Measurements from ENCODE around the gene HS1BP3.

Gene HS1BP3

DNA sequence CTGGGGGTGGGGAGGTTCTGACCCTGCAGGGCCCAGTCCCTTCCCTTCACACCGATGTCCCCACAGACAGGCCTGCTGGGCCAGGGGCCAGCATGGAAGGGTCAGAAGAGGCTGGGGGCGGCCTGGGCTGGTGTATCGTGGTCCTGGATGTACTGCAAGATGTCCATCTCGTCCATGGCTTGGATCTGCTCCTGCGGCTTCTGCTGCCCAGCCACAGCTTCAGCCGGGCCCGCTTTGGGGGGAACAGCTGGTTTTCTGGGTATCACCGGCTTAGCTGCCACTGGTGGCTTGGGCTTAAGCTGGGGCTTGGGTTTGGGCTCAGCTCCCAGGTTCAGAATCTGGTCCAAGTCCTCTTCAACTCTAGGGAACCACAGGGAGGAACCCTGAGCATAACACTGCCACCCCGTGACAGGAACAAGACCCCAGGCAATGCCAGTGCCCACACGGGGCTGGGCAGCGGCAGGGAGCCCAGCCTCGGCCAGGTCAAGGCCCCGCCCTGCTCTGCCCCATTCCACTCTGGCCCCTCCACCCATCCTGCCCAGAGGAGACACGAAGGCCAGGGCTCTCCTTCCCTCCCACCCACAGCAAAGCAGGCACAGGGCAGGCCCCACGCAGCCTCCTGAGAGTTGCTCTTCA, 31.9 kb downstream of the HS1BP3 start:
- DNase-seq (ENCODE audit: low read depth in 2 of 2), result no peak

DNA sequence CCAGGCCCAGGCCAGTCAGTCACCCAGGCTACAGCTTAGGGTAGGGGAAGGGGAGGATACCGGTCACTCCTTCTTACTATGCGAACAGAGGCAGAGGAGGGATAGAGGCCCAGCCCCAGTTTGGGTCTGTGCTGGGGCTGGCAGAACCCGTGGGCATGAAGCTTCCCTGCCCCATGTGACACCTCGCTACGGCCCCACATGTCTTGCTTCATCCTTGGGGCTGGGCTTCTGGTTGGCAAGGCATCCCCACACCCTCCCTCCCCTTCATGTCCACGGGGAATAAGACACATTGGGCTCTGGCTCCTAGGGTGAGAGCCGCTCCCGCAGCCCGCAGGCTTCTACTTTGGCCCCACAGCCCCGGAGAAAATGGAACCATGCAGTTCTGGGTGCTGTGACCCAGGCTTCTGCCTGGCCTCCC, 32.4 kb downstream of the HS1BP3 start:
- no peak for DNase-seq (ENCODE audit: low read depth in 2 of 2)

DNA sequence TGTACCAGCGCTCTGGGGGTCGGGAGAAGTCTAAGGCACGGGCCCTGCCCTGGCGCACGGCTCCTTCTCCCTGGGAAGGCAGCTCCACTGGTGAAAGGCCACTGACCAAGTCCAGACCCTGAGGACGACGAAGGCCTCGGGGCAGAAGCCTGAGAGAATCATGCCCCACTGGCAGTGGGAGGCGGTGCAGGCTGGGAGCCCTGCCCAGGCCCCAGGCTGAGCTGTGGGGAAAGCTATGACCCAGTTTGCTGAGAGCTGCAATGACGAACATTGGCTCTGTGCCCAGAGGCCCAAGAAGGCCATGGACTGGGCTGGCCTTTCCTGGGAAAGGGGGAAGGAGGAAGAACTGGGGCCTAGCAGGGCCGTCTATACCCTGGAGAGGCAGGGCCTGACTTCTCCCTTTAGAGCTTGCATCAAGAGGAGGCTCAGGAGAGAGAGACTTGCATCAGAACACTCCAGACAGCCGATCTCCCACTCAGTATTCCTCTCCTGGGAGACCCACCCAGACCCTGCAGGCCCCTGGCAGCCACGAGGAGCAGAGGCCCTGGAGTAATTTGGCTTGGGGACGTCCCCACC, 32.9 kb downstream of the HS1BP3 start:
- no peak for DNase-seq (ENCODE audit: low read depth in 2 of 2)

DNA sequence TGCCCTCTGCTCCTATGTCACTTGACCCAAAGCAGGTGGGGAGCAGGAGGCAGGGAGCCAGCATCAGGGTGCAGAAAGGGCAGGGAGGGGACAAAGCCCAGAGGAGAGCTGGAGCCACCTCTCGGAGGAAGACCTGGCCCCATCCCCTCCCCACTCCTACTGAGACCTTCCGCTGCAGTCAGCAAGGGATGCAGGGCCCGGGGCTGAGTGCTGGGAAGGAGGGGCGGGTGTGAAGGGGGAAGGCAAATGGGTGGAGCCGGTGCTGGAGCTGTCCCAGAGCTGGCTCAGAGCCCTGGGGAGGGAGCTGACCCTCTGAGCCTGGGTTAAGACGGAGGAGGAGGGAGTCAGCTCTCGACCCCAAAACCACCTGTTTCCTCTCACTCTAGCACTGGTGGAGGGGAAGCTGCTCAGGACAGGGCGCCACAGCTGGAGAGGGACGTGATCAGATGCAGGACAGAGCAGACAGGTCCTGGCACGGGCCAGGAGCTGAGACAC, 33.8 kb downstream of the HS1BP3 start:
- DNase-seq (ENCODE audit: low read depth in 2 of 2), result no peak

DNA sequence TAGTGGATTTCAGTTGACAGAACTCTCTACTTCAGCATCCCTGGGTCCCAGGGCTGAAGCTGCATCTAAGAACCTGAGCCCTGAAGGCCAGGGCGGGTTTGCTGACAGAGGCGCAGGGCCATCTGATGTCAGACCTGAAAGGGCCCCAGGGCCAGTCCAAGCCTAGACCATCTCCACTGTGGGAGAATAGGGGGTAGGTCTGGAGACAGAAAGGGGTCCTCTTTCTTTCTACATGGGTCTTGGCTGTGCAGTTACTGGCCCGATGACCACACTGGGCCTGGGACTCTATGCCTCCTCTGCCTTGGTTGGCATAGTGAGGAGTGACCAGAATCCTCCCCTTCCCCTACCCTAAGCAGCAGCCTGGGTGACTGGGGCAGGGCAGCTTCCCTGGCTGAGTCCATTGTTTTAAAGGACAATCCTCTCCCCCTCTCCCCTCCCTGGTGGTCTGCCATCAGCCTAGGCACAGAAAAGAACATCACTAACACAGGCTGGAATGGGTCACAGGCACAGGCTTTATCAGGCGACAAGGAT, 34.5 kb downstream of the HS1BP3 start:
- DNase-seq (ENCODE audit: low read depth in 2 of 2), result no peak

DNA sequence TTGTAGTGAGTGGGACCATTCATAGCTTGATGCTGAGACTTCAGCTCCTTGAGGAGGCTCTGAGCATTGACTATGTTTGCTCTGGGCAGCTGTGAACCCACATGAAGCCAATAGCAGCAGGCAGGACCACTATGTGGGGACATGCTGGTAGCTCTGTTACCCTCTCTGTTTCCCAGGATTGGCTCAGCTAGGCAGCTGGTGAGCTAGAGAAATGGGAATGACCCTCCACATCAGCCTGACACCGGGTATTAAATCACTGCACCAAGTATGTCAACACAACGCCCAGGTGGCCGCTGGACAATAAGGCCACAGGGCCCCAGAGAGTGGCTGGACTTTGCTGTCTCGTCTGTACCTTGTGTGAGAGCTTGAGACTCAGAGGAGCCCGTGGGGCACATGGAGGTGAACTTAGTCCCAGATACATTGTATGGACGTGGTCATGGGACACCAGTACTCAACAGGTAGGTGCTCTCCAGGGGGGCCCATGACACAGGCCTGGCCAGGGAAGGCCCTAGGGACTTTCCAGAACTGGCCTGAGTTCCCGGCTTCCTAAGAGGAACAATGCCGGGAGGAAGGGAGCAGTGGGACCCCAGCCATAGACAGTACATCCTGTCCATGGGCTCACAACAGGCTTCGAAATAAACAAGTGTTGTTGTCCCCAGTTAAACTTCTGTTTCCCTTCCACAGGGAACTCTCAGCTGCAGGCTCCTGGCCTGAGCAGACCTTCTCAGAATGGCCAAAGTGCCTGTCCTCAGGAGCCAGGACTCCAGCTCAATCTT, 35.2 kb downstream of the HS1BP3 start:
- no peak for DNase-seq (ENCODE audit: low read depth in 2 of 2)

DNA sequence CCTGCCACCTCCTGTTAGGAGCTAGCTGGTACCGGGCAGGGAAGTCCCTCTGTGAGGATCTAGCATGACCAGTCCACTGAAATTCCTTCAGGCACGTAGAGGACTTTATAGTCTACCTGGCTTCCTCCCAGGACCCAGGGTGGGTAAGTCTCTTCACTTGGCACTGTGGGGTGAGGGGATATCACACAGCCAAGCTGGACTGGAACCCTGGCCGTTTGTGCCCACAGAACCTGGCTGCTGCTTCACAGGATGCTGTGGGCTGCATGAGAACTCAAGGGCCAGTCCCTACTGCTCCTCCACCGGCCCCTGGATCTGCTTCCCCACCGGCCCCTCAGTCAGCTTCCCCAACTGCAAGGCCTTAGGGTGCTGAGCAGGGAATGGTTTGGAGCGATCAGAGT, 35.8 kb downstream of the HS1BP3 start:
- DNase-seq (ENCODE audit: low read depth in 2 of 2), result no peak

DNA sequence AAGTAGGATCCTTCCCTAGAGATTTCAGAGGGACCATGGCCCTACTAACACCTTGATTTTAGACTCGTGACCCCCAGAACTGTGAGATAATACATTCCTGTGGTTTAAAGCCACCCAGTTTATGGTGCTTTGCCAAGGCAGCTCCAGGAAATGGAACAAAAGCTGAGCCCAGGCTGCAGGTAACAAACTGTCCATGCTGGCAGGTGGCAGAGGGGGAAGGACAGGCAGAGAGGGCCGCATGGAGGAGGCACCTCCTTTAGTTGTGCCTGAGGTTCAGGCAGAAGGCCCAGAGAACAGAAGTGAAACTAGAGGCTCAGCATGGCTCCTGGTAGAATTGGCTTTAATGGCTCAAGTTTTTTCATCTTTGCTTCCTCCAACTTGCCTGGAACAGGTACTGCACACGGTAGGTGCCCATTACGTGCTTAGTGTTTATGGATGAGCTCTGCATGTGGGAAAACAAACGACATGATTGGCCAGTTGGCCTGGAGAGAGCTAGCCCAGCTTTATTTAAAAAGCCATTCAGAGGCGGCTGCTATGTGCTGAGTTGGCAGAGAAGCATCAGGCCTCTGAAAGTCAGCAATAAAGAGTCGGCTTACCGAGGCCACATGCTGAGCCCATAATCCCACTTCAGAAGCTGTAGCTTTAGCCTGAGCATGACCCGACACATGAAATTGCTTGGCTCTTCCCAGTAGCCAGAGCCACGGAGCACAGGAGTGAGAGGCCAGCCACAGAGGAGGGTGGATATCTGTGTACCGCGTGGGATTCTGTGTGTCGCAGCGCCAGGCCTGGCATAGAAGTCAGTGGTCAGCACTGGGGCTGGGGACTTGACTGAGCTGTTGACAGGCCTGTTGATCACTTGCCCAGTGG, 36.5 kb downstream of the HS1BP3 start:
- no peak for DNase-seq (ENCODE audit: low read depth in 2 of 2)

DNA sequence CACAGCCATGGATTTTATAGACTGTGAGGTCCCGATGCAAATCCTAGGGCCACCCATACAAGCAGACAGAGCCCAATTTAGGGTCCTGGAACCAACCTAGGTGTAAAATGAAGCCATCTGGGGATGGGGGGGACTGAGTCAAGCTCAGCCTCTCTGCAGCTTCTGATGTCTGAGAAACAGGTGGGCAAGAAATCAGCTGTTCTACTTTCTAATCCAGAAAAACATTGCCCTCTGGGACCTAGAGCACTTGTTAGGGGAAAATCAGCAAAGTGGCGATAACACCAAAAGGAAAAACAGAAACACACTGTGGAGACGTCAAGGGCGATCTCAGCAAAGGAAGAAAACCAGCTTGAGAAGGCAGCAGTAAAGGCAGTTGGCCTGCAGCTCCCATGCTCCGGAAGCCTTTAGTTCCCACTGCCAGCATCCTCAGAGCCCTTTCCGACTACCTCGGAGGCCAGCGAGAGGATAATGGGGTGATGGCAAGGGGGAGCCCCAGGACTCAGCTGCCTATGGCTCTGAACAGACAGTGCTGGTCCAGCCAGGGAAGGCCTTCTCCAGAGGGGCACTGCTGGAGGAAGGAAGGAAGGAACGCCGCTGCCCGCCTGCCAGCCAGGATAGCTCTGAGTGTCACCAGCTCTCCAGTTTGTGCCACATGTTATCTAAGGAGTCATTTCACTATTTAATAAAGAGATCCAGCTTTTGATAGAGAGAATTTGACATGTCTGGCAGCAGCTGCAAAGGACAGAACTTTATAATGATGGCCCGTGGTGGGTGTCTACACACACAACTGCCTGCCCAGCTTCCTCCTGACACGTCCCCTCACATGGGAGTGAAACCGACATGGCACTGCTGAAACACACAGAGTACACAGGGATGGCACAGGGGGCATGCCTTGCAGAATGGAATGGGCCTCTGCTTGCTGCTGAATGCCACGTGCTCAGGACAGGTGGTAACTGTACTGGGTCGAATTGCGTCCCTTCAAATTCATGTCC, 37.7 kb downstream of the HS1BP3 start:
- DNase-seq (ENCODE audit: low read depth in 2 of 2), result no peak

DNA sequence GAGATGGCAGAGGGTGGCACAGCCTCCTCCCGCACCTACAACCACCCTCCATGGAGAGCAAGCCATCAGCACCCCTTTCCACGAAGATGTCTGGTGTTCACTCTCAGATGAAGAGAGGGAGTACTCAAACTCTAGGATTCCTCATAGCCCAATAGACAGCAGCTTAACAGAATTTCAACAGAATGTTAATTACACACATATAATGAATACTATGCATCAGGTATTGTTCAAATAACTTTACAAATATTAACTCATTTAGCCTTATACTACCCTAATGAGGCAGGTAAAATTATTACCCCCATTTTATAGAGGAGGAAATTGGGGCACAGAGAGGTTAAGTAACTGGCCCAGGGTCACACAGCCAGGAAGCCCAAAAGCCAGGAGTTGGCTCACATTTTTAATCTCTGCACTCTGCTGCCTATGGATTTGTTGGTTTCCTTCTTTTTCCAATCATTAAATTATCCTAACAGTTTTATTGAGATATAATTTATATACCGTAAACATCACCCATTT, 39.0 kb downstream of the HS1BP3 start:
- no peak for DNase-seq (ENCODE audit: low read depth in 2 of 2)

DNA sequence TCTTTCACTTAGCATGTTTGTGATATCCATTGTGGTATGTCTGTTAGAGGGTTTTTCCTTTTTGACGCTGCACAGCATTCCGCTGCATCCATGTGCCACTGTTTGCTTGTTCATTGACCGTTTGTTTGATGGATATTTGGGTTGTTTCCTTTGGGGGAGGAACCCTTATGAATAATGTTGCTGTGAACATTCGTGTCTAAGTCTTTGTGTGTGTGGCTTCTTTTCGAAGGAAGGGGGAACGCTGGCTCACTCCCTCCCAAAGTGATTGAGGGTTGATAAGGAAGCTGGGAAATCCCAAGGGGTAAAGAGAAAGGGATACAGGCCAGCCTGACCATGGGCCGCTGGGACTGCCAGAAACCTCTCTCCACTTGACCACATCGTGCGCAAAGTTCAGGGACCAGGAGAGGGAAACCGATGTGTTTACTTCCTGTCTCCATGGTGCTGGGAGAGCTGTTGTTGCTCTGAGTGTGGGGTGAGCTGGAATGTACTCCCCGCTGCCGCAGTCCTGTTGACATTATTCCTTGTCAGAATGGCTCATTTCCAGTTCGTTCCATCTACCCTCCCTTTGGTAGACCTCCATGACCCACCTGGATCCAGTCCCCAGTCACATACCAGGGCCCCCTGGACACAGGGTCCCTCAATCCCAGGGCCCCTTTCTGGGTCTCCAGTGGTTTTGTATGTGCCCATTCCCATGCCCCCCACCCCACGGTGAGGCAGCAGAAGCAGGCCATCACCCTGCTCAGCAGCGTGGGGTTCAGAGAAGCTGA, 39.6 kb downstream of the HS1BP3 start:
- no peak for DNase-seq (ENCODE audit: low read depth in 2 of 2)

DNA sequence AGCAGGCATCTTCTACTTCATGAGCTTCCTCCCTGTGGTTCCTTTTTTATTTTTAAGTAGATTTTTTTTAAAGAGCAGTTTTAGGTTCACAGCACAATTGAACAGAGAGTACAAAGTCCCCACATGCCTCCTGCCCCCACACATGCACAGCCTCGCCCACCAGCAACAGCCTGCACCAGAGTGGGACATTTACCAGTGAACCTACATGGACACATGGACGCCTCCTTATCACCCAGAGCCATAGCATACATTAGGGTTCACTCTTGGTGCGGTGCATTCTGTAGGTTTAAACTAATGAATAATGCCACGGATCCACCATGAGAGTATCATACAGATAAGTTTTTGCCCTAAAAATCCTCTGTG, 40.9 kb downstream of the HS1BP3 start:
- no peak for DNase-seq (ENCODE audit: low read depth in 2 of 2)

DNA sequence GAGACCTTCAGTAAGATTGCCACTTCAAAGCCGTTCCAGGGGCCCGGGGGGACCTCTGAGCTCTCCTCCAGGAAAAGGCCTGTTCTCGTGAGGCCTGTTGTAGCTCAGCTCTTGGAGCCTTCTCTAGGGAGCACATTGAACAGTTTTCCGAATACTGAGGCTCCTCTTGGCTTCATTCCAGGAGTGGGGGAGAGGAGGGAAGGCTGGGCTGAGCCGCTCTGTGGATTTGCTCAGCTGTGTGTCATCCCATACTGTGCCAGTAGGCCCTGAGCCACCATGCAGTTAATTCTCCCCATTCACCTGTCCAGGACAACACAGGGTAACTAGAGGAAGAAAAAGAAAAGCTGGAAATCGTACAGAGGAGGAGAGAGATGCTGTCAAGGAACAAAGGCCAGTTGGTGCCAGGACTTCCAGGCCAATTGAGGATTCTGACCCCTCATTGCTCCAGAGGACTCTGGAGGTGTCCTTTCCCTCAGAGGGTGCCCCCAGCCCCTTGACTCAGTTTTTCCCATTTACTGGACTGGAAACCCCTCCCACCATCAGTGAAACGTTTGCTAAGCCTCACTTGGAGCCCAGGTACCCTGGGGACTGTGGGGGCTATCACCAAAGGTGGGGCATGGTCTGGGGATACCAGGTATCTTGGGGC, 41.4 kb downstream of the HS1BP3 start:
- no peak for DNase-seq (ENCODE audit: low read depth in 2 of 2)

DNA sequence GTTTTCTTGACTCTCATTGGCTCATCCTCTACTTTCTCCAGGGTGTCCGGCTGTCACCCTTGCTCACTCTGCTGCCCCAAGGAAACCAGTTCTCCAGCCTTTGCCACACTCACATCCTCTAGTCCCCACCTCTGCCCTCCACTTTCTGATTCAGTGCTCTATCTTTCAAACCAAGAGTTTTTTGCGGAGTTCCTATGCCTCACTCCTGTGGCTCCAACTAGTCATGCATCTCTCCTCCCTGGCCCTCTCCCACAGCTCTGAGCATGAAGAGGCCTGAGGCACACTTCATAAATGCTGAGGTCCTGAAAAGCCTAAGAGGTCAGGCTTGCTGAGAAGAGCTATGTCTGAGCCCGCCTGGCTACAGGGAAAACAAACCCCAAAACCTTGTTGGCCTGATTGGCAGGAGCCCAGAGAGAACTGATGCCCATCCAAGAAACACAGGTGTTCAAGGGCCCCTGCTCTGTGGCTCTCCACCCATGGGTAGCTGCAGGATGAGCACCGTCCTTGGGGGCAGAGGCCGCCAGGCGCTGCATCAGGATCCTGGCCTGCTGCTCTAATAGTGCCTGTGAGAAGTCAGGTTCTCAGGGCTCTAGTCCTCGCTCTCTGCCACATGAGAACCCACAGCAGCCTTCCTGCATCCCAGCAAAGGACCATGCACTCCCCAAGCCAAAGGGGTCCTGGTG, 42.1 kb downstream of the HS1BP3 start:
- DNase-seq (ENCODE audit: low read depth in 2 of 2), result no peak

DNA sequence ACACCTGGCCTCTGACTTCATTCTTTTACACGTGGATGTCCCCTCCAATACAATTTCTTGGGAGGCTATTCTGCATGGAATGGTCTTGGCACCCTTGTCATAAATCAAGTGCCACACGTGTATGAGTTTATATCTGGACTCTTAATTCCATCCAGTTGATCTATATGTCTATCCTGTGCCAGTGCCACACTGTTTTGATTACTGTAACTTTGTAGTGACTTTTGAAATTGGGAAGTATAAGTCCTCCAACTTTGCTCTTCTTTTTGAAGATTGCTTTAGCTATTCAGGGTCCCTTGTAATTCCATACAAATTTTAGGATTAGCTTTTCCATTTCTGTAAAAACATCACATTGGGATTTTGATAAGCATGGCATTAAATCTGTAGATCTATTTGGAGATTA, 43.5 kb downstream of the HS1BP3 start:
- no peak for DNase-seq (ENCODE audit: low read depth in 2 of 2)

DNA sequence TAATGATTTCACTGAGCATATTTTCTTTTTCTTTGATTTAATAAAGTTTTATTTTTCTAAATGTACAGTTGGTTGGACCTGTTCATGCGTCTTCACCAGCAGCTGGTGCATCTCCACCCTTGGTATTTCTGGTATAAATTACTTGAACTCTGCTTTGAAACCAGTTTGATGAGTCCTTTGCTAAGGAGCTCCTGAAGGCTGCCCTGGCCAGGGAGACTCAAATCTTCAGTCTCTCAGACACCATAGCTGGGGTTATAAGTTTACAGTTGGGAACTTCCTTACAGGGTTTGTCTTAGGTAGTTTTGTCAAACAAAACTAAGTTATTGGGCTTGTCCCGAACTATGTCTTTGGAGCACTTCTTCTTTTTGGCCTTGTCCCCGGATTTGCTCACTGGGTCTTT, 44.7 kb downstream of the HS1BP3 start:
- DNase-seq (ENCODE audit: low read depth in 2 of 2), result no peak

DNA sequence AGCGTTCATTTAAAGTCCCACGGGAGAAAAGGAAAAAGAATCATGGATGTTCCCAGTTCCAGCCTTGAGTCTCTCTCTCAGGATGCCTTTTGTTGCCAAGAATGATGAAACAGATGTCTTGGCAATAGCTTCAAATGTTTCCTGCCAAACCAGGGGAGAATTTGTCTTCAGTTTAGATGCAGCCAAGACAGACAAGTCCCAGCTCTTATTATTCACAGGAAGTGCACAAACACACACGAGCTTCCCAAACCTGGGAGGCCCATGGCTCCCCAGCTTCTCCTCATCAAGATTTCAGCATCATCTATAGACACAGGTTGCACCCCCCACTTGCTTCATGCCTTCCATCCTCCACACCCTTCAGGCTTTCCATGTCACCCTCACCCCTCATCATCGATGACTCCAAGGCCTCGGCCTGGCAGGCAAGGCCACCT, 45.9 kb downstream of the HS1BP3 start:
- no peak for DNase-seq (ENCODE audit: low read depth in 2 of 2)

DNA sequence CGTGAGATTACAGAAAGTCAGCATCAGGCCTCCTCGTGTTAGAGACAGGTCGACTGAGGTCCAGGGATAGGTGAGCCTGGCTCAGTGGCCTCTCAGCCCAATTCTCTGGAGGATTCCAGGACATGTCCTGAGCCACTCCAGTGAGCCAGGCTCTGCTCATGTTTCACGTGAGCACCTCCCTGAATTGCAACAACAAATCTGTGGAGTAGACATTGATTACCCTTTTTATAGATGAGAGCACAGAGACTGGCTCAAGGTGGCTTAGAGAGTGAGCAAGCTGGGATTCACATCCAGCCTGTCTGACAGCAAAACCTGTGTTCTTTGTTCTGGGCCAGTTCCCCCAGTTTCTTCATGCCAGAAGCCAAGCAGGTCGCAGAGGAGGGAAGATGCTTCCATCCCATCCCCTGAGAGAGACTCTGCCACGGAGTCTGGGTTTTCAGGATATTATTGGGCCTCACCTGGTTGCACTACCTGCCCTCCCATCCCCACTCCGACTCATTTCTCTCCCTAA, 46.4 kb downstream of the HS1BP3 start:
- DNase-seq (ENCODE audit: low read depth in 2 of 2), result no peak
